Posterior vena cava (tissue), 2 donors: ENCODE data around the gene NRAP. TPM values are rescaled to one million over a fixed set of nuclear protein-coding genes. Genes with fewer than 3 reads are reported as not detected.

Experiments used
- DNase-seq: peaks from one replicate; pipeline ENCODE4 v3.0.0-alpha.2; 2020; ENCODE audit warnings: low spot score
- intact Hi-C, 2 donors: fragments of 100-400 bp; cut with DNase I; formaldehyde crosslinking; loops; one replicate each; pipeline versions ENCODE4 v1.14.1 to v1.14.2; 2022 to 2023
- long read RNA-seq, 2 donors: library from polyadenylated mRNA; unstranded; transcript quantifications; one replicate each; pipeline ENCODE4 v2.0.0, GENCODE V29; 2020 to 2021
- total RNA-seq, 2 donors: library from RNA; stranded (reverse); fragmentation: NEBNext Ultra II Directional; extraction: Animal tissue kit (Norgen Biotek cat#: 25700); gene quantifications; one replicate each; pipeline ENCODE4 v1.2.1, GENCODE V29; 2021
- donor health status: DM: yes; HTN: yes; CAD: no.
- donor health status: DM: yes; HTN: yes; CAD: no.

Gene NRAP
- under 1 TPM in 1 of 2 donors, not detected in 1; 0.09 TPM for total RNA-seq
- long read RNA-seq, donor 1, result 0 reads
- long read RNA-seq, donor 2, result 0 reads

DNA sequence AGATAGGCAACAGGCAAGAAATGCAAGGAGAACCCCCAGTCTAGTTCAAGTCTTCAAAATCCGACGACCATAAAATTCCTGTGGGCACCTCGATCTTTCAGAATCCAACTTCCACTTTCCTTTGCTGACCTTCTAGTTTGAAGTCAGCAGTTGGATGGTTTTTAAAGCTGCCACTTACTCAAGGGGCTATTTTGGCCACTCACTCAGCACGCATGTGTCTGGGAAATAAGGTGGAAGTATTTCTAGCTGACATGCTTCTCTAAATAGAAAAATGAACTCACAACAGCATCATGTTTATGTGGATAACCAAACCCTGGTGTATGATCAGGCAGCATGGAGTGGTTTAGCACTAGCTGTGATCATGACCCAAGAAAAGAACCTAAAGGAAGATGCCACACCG lies at the start of gene NRAP:
NRAP (minus strand) TSS at position 134 of the 400 bp plus-strand sequence. CDS start 159 bp downstream, outside the sequence.
- intact Hi-C loops, result no loop called here
- DNase-seq, result no peak

DNA sequence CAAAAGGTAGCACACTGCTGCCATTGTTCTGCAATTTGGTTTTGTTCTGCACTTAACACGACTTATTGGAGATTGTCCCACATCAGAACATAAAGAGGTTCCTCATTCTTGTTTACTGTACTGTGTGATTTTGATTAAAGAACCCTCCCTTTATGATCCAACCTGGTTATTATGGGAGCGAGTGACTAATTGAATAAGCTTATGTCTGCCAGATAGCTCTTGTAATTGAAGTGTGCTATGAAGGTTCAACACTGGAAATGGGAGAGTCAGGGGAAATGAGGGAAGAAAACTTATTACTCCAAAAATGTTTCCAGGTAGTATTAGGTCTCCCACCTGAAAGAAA lies 49.8 kb upstream of the NRAP start:
- no peak for DNase-seq
- intact Hi-C loops, result no loop called here

- intact Hi-C loops, result no loop called here
- DNase-seq, result no peak
These were observed 49.2 kb upstream of the NRAP start for GRCh38 chr10:113712755-113713639.

DNA sequence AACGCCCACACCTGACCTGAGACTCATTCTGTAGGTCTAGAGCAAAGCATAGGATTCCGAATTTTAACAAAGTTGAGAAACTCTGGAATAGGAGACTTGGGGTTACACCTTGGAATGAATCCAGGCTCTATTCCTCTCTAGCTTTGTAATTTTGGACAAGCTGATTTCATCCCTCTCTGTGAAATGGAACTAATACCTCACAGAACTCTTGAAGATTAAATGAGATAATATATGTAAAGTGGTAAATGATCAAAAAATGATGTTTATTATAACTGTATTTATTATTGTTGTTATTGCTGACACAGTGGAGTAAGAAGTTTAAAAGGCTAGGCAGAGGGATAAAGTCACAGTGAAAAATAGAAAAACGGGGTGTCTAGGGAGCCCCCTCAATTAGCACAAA lies 48.2 kb upstream of the NRAP start:
- no peak for DNase-seq
- intact Hi-C loops, result no loop called here

DNA sequence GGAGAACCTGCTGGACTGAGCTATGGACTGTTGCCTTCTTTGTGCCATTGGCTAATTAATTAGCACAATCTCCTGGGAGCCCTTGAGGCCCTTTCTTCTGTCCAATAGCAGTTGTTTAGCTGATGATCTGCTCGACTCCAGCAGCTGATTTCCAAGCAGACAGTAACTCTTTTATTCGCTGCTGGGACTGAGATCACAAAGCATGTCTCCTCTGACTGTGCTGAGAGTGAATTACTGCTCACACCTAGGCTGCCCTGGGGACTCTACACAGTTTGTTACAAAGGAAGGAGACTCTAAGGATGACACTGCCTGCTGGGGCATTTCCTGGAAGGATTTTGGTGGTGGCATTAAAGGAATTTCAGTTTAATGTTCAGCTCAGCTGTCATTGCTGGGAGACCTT lies 47.3 kb upstream of the NRAP start:
- no peak for DNase-seq
- intact Hi-C loops, result no loop called here

- intact Hi-C loops, result no loop called here
- no peak for DNase-seq
These were observed 45.5 kb upstream of the NRAP start for GRCh38 chr10:113709221-113709838.

DNA sequence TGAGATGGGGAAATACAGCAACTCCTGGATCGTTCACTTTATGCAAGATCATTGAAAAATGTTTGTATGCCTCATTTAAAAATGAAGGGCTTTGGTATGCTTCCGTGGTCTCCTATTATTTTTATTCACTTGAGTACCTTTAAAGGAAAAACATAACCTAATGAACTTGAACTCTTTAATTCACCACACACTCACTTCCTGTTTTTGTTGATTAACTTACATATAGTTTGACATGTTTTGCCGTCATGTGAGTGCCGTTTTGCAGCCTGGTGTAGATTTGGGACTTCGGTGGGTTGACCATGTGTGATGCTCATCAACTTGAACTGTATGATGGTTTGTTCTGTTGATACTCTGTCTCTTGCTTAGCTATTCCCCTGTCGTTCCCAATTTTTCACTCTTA lies 44.8 kb upstream of the NRAP start:
- intact Hi-C loops, result no loop called here
- no peak for DNase-seq

DNA sequence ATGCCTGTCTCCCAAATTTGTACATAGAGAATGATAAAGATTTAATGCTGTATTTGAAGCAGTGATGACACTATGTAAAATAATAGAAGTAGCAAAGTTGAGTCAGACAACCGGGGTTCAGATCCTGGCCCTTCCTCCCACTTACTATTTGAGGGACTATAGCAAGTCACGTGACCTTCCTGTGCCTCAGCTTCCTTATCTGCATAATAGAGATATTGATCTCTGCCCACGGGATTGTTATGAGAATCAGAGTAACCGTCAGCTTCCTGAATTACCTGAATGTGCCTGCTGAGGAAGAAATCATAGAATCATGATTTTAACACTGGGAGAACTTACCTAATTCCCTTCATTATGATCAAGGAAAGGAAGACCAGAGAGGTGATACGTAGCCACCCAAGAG lies 42.8 kb upstream of the NRAP start:
- DNase-seq, result no peak
- intact Hi-C loops, result no loop called here

DNA sequence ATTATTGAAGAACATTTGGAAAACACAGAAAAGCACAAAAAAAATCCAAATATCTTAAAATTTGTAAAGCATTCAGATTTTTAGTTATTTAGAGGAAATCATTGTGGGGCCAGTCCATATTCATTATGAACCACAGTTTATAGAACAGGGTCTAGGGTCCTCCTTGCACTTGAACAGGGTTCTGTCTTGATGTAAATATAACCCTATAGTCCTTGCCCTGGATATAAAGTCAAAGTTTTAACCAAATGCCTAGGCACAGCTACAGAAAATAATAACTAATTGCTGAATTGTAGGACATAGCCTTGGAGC lies 41.5 kb upstream of the NRAP start:
- DNase-seq, result no peak
- intact Hi-C loops, result no loop called here

GRCh38 chr10:113704637-113705343 lies 40.9 kb upstream of the NRAP start:
- no peak for DNase-seq
- intact Hi-C loops, result no loop called here

- intact Hi-C loops, result no loop called here
- DNase-seq, result no peak
These were observed 33.8 kb upstream of the NRAP start for GRCh38 chr10:113697595-113697994.

DNA sequence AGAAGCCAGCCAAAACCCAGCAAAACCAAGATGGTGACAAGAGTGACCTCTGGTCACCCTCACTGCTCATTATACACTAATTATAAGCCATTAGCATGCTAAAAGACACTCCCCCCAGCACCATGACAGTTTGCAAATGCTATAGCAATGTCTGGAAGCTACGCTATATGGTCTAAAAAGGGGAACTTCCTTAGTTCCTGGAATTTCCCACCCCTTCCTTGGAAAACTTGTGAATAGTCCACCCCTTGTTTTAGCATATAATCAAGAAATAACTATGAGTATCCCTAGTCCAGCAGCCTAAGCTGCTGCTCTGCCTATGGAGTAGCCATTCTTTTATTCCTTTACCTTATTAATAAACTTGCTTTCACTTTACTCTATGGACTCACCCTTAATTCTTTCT lies 31.9 kb upstream of the NRAP start:
- no peak for DNase-seq
- intact Hi-C loops, result no loop called here

GRCh38 chr10:113693348-113693747 lies 29.5 kb upstream of the NRAP start:
- DNase-seq, result no peak
- intact Hi-C loops, result no loop called here

- no peak for DNase-seq
- intact Hi-C loops, result no loop called here
These were observed 28.4 kb upstream of the NRAP start for GRCh38 chr10:113692271-113692670.

DNA sequence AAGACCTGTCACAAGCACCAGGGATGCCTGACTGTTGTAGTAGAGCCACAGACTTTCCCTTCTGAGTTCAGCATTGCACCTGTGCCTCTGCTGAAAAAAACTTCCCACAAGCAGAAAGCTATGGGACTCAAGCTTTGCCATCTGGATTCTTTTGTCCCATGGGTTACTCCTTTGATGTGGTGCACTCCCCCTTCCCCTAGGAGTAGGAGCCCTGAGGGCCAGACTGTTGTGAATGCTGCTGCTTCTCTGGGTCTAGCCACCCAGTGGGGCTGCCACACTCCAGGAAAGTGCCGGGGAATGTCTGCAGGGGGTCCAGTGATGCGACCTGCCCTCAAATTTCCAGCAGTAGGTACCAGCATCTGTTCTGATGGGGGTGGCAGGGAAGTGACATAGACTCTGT lies 27.5 kb upstream of the NRAP start:
- no peak for DNase-seq

DNA sequence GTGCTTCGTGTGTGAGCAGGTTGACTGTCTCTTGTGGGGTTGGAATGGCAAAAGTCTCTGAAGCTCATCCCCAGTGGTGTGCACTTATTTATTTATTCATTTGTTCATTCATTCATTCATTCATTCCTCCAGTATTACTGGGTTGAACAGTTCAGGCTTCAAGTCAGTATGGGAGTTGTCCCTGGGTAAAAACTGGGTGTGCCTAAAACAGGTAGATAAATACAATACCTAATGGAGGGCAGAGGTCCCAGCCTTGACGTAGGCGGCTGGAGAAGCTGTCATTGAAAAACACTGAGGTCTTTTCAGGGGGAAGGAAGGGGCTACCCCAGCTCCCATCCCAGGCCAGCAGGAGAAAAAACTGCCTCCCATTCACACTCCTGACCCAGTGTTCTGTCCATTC lies 26.9 kb upstream of the NRAP start:
- DNase-seq, result no peak
- intact Hi-C loops, result no loop called here

More for the DNA sequence above, 27.5 kb upstream of the NRAP start:
- intact Hi-C loops, result no loop called here

GRCh38 chr10:113689574-113689973 lies 25.7 kb upstream of the NRAP start:
- intact Hi-C loops, result no loop called here
- no peak for DNase-seq

DNA sequence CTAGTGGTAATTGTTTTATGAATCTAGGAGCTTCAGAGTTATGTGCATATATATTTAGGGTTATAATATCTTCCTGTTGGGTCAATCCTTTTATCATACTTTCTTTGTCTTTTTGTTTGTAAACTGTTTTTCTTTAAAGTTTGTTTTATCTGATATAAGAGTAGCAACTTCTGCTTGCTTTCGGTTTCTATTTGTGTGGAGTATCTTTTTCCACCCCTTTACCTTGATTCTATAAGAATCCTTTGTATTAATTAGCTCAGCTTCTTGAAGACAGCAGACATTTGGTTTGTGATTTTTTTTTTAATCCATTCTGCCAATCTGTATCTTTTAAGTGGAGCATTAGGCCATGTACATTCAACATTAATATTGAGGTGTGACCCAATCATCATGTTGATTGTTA lies 25.2 kb upstream of the NRAP start:
- DNase-seq, result no peak
- intact Hi-C loops, result no loop called here

GRCh38 chr10:113687037-113687436 lies 23.2 kb upstream of the NRAP start:
- intact Hi-C loops, result no loop called here
- no peak for DNase-seq

DNA sequence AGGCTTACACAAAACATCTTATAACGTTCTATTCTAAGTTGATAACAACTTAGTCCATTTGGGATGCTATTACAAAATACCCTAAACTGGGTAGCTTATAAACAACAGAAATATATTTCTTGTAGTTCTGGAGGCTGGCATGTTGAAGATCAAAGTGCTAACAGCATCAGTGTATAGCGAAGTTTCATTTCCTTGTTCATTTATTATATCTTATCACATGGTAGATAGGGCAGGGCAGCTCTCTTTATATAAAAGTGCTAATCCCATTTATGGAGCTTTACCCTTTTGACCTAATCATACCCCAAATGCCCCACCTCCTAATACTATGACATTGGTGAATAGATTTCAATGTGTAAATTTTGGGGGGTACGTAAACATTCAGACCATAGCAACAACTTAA lies 22.2 kb upstream of the NRAP start:
- intact Hi-C loops, result no loop called here
- no peak for DNase-seq

- intact Hi-C loops, result no loop called here
- no peak for DNase-seq
These were observed 19.5 kb upstream of the NRAP start for GRCh38 chr10:113683300-113683699.
